GM18499 (cell line): ENCODE results near the gene FAM240B.

Experiments
- ATAC-seq: cut with Tn5 transposase; IDR thresholded peaks from one replicate; pipeline ENCODE4 v1.9.1; 2021; ENCODE audit warnings: moderate number of reproducible peaks; ENCODE audit not compliant: insufficient read depth, unreplicated experiment

The FAM240B gene

GRCh38 chr9:38671748-38672147 lies 48.2 kb downstream of the FAM240B start:
- no peak for ATAC-seq

DNA sequence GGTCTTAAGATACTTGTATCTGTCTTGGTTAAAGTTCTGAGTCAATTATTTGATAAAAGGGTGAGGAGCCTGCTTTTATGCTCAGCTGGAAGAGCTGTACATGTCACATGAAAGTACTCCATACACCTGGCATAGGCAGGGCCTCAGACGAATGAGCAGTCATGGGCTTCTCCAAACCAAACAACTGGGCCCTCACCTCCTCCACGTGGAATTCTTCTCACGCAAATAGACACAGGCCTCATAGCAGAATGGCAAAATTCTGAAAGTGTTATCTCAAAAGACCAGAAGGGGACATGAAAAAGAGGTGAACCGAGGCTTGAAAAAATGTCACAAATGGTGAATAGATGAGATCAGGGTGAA lies 48.6 kb downstream of the FAM240B start:
- ATAC-seq = no peak

DNA sequence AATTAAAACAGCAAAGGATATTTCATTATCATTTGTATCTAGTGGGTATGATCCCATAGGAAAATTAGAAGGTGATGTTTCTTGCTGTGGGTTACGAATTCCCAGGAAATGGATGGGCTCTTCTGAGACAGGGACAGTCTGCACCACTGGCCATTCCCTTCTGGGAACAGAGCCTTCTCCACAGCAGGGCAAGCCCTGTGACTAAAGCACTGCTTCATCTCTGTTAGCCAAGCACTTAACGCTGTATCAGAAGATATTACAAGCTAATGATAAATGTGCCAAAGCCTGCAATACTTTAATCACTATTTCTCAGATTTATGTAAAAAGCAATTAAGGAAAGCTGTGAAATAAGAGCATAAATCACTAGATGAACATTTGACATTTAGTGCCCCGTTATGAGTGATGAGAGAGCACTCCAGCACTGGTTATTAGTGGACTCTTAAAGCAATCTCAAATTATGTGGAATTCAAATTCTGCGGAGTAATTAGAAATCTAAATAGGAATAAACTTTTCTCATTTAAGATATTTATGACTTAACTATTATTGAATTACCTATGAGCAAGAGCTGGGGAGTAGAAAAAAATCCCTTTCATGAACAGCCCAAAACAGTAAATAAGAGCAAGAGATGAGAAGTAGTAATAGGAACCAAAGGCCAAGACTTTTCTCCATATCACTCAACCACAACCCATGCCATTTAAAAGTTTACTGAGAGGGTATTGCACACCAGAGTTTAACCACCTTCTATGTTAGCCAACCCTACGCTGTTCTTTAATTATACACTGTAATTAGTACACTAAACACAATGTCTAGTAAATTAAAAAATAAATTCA lies 49.2 kb downstream of the FAM240B start:
- no peak for ATAC-seq

DNA sequence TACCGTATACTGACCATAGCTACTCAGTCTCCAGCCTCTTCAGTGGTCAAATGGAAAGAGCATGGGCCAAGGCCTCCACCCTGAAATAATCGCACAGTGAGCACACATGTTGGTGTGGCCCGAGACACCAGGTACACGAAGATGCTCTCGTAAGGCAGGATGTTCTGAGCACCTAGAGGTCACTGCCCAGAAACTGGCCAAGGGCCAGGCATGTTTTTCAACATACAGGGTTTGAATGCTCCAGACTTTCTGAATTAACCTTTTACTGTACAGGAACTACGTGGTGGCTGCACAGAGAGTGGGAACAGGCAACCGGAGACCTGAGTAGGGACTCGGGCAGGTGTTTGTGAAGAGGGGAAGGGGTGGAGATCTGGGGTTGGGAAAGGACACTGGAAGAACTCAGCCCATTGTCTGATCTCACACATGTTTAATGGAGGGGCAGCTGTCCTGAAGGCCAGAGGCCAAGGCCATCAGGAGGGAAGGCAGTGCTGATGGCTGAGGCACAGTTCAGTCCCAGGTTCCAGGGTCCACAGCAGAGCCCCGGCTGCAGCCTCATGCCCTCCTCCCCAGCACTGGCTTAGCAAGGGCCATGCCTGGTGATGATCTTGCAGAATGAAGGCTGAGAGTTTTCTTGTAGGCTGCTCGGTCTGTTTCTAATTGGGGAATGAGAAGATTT lies 51.0 kb downstream of the FAM240B start:
- no peak for ATAC-seq

DNA sequence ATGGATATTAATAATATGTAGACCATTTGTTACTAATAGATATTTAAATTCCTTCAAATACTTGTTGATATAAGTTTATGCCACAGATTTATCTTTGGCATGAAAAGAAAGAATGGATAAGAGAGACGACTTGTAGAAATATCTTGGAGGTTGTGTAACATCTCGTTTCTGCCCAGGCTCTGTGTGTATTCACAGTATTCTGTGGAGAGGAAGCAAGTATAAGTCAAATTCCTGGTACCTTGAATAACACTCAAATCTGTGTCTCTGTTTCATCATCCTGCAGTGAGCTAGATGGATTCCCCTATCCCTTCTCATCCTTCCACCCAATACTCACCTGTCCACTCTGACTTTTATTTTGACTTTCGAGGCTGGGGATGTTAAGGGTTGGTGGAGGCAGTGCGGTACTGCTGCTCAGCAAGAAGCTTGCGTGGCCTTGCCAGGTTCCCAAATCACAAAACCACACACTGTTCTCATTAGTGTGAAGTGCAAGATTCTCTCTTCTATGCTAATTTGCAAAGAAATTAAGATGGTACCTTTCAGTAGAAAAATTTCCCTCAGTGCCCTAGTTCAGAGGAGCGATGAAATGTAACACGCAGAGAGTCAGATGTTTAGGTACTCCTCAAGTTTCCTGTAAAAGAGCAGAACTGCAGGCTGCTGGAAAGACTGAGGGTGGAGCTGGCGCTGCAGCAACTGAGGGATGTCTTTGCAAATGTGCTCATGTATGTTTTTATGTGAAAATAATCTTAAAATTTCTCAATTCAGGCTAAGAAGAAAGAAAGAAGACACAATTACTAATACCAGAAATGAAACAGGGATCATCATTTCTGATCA lies 57.0 kb downstream of the FAM240B start:
- no peak for ATAC-seq

DNA sequence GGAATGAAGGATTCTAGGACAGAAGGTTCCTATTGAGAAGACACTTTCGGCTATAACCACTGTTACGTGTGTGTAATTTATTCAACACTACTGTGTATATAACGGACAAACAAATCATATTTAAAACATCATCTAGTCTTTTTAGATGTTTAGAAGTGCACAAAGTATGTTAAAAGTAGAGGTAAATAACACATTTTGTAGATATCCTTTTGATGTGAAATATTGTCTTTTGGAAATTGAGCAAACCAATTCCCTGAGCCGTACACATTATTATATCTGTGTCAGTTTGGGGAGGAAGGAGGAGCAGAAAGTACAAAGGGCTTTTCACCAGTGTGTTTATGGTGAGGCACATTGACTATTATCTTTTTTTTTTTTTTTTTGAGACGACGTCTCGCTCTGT lies 60.4 kb downstream of the FAM240B start:
- ATAC-seq = no peak

GRCh38 chr9:38656896-38657295 lies 63.0 kb downstream of the FAM240B start:
- ATAC-seq = no peak

GRCh38 chr9:38652486-38652885 lies 67.4 kb downstream of the FAM240B start:
- ATAC-seq = no peak

GRCh38 chr9:38652044-38652443 lies 67.9 kb downstream of the FAM240B start:
- ATAC-seq = no peak

DNA sequence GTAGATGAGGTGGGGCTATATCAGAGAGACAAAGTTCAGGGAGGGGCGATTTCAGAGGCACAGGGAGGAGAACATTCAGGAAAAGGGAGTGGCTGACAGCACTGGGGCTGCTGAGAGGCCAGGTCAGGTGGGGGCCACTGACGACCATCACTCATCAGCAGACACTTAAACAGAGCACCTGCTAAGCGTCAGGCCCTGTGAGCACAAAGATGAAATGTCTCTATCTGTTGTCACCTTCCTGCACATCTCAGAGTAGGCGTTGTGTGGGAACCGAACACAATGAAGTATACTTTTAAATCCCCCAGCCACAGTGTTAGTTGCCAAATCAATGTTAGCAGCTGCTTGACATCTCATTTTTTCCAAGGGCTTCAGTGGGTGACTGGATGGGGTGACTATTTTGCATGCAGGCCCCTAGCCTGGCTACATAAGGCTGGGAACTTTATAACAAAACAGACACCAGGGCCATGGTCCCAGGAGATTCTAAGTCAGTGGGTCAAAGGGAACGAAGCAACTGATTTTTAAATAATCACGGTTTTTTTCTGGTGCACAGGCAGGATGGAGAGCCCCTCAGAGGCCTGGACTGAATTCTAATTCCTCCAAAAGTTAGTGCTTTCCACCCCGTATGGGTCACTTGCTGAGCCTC lies 68.4 kb downstream of the FAM240B start:
- no peak for ATAC-seq

DNA sequence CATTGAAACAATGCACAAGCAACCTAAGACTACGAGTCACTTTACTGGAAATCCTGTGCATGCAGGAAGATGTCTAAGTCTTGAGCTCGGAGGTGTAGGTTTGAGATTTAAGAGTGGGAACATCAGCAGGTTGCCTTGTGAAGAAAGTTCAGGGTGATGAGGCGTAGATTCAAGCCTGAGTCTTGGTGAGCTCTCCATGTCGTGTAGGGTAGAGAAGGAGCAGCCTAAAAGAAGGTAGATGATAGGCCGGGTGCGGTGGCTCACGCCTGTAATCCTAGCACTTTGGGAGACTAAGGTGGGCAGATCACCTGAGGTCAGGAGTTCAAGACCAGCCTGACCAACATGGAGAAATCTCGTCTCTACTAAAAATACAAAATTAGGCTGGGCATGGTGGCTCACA lies 69.4 kb downstream of the FAM240B start:
- no peak for ATAC-seq

DNA sequence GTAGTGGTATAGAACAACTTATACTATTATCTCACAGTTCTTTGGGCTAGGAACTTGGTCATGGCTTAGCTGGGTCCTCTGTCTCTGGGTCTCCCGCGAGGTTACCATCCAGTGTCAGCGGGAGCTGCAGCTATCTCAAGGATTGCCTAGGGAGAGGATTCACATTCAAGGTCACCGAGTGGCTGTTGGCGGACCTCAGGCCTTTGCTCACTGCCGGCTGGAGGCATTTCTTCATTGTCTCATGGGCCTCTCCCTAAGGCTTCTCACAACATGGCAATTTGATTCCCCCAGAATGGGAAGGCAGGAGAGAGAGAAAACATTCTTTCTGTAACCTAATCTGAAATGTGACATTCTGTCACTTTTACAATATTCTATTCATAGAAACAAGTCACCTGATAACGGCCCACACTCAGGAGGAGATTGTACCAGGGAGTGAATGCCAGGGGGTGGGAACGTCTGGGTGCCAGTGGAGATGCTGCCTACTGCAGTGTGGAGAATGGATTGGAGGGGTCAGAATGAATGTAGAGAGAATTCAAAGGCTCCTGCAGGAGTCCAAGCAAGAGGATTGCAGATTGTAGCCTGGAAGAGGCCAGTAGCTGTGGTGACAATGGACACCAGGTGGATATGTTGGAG lies 70.1 kb downstream of the FAM240B start:
- ATAC-seq = no peak

- no peak for ATAC-seq
Observed at GRCh38 chr9:38644601-38645000, 75.3 kb downstream of the FAM240B start.
